Activated CD4-positive, alpha-beta T cell treated with anti-CD3 and anti-CD28 coated beads, Interleukin-2, amount 50 U/mL, for 16 hours (primary cell): ENCODE results near the gene CPA5.
A peak's percentile ranks its signal among the peaks of the same experiment; 100 is the strongest.

Source experiments
- DNase-seq: peaks from one replicate; pipeline ENCODE4 v3.0.0-alpha.2; 2020

CPA5 gene

GRCh38 chr7:130379532-130379920, 34.9 kb downstream of the CPA5 start:
- DNase-seq: no peak

DNA sequence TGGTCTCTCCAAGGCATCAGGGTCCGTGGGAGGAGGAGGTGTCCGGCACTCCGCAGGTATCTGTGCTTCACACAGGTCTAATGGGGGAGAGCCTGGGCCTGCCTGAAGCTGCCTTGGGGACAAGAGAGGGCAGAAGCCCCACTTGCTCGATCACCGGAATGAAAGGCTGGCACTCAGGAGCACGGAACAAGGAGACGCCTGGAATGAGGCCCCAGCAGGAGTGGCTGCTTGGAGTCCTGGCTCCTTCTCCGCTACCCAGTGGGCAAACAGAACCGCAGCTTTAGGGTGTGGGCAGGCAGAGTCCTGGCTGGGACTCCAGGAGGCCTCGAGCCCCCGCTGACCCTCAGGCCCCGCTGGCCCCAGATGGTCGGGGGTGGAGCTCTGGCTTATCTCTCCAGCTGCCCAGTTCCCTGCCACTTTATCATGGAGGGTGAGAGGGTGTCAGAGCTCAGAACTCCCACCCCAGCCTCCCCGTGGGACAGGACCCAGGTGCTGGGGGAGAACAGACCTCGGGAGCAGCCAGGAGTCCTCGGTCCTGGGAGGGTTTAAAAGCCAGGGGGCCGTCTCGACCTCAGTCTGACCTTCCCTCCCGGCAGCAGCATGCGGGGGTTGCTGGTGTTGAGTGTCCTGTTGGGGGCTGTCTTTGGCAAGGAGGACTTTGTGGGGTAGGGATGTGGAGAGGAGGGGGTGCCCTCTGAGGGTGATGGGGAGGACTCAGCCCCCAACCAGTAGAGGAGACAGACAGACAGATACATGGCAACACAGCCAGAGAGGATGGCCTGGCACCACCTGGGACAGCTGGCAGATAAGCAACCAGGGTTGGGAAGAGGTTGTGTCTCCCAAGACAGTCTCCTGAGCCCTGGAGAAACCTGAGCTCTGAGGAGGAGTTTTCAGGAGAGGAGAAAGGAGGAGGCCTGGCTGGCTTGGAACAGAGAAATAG, 35.6 kb downstream of the CPA5 start, which contains the start of gene CPA1:
TSS of gene CPA1 (plus strand) at position 574 of the 940 bp plus-strand sequence. CDS start at position 601, 27 bp downstream.
- DNase-seq: no peak

- DNase-seq: no peak
Measured at GRCh38 chr7:130380861-130381455, 36.3 kb downstream of the CPA5 start.

GRCh38 chr7:130381468-130382312, 37.1 kb downstream of the CPA5 start:
- no peak for DNase-seq

- no peak for DNase-seq
Measured at GRCh38 chr7:130383187-130383980, 38.8 kb downstream of the CPA5 start.

DNA sequence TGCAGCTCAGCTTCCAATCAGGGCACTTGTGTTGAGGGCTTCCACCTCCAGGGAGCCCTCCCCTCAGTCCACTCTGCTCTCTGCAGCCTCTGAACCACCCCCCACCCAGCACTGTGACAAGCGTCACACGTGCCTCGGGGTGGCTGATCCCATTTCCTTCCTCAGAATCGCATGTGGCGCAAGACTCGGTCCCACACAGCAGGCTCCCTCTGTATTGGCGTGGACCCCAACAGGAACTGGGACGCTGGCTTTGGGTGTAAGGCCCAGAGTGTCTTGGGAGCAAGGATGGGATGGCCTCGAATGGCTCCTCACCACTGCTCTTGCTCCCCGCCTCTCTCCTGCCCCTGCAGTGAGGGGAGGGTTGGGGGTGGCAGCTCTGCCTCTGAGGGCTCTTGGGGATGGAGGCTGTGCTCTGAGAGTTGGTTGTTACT, 39.8 kb downstream of the CPA5 start:
- DNase-seq: no peak

DNA sequence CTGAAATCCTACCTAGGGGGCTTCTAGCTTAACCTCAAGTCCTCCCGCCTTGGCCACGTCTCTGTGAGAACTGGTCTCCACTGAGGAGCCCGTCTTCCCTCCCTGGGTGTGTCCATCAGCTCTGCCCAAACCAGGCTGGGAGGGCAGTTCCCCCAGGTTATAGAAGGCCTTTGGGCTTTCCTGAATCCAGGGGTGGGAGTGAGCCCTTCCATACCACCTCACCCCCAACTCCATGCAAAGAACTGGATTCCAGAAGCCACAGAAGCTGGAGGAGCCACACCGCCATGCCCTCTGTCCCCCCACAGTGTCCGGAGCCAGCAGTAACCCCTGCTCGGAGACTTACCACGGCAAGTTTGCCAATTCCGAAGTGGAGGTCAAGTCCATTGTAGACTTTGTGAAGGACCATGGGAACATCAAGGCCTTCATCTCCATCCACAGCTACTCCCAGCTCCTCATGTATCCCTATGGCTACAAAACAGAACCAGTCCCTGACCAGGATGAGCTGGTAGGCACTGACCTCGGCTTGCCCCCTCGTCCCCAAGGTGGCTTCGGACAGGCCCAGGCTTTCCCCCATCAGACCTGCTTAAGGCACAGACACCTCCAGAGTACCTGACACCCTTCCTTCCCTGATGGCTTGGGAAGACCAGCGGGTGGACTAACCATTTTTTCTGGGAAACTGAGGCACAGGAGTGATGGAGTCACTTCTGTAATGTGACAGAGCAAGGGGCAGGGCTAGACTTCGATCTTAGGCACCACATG, 40.4 kb downstream of the CPA5 start:
- no peak for DNase-seq

DNA sequence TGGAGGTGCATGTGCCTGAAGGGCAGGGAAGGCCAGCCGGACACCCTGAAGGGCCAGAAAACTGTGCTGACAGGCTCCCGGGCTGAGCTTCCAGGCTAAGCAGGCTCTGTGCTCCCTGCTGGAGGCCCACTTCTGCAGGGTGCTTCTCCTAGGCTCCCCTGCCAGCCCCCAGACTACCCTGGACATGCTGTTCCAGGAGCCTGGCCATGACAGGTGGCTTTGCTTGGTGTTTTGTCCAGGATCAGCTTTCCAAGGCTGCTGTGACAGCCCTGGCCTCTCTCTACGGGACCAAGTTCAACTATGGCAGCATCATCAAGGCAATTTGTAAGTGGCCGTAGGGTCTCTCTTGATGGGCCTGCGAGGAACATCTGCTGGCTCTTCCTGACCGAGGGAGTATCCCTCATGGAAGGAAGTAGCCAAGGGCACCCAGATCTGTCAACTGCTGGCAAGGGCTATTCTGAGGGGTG, 41.0 kb downstream of the CPA5 start:
- DNase-seq: no peak

GRCh38 chr7:130386876-130387275, 42.3 kb downstream of the CPA5 start:
- no peak for DNase-seq

GRCh38 chr7:130387306-130387627, 42.7 kb downstream of the CPA5 start:
- no peak for DNase-seq

GRCh38 chr7:130387628-130388403, 43.2 kb downstream of the CPA5 start:
- no peak for DNase-seq

DNA sequence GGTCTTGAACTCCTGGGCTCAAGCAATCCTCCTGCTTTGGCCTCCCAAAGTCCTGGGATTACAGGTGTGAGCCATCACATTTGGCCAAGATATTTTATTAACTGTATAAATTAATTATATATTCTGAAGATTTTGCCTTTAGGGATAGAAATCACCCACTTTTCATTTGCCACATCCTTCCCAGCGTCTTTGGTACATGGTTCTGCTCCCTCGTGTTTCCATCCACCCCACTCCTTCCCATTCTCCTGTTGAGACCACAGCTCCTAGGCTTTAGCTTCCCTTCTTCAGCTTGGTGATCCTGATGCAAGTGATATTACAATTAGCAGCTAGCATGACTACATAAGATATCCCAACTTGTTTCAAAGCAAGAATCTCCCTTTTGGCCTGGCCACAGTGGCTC, 44.1 kb downstream of the CPA5 start:
- DNase-seq: no peak

- DNase-seq: no peak
Measured at GRCh38 chr7:130390486-130390885, 45.9 kb downstream of the CPA5 start.

- DNase-seq: no peak
Measured at GRCh38 chr7:130393101-130393561, 48.5 kb downstream of the CPA5 start.

DNA sequence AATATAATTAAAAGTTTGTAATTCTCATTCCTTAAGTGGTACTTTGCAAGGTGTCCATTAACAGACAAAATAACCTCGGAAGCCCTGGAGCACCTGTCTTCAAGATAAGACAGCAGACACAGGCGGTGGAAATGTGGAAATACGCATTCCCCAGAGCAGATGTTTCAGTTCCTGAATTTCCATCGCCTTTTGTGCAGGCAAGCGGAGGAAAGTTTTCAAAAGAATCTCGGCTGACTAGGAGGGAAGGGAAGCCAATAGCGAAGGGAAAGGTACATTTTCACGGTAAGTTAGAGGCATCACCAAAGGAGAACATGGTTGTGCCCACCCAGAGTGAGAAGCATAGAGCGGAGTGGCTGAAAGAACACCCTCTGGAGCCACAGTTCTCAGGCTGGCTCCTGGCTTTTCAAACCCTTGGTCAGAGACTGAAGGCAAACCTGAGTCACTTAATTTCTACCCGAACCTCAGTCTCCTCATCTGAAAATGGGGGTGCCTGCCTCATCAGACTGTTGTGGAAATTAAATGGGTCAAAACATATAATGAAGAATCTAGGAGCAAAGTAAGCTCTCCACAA, 49.3 kb downstream of the CPA5 start:
- no peak for DNase-seq

DNA sequence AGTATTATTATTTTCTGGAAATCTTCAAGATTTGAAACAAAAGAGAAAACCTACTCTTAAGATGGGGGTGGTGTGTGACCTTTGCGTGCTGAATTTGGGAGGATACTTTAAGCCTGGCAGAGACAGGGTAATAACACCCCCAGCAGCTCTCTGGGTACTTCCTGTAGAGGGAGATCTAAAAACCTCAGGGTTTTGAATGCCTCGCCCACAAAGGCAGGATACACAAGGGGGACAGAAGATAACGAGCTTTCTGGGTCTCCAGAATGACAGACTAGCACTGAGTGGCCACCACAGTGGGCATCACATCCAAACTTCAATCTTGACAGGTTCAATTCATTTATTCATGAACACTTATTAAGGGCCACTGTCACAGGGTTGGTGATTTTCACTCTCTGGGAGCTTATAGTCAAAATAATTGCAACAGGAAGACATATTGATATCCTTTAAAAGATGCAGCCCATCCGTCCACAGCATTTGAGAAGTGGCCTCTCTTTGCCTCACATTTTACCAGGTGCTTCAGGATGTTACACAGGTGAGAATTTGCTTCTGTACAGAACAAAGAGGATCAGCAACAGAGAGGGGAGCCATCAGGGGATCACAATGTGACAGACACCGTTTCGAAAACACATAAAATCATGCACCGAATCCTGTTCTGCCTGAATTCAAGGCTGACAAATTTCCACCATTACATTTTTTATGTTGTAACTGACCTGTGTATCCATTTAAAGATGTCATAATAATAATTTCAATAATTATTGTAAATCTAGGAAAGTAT, 50.0 kb downstream of the CPA5 start:
- peak; percentile 15 for DNase-seq

GRCh38 chr7:130395421-130395820, 50.8 kb downstream of the CPA5 start:
- DNase-seq: no peak

DNA sequence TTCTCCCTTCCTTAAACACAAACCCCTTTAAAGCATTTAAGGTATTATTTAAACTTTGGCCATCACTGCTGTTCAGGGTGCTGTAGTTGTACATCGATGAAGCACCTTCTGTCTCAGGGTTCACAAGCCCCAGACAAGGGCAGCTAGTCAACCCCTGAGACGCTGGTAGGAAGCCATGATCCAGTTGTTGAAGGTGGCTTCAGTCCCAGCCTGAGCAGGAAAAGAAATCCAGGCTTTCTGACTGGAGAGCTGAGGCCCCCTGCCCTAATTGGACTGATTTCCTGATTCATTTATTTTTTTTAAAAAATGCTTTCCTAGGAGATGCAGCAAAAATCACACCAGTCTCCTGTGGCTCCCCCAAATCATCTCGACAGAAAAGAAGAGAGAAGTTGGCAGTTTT, 51.5 kb downstream of the CPA5 start:
- no peak for DNase-seq

GRCh38 chr7:130397051-130397757, 52.6 kb downstream of the CPA5 start:
- DNase-seq: no peak
